DND-41 (cell line): ENCODE results near the gene ATP8A2.

Experiments
- ATAC-seq: fragments of 200-7000 bp; cut with Tn5 transposase; 3 replicates; pipeline ENCODE4 v1.9.1; 2021; ENCODE audit warnings: low read depth; ENCODE audit not compliant: insufficient read depth
- DNase-seq: peaks from one replicate; pipeline ENCODE4 v3.0.0-alpha.2; 2020
- H2AFZ ChIP-seq: 2 replicates; pipeline ENCODE4 v1.6.0; 2012; ENCODE audit warnings: low read depth, low read length
- H3K27ac ChIP-seq: 2 replicates; pipeline ENCODE4 v1.5.1; 2012; ENCODE audit warnings: low read length, inconsistent platforms
- H3K27me3 ChIP-seq: fragments of 200-600 bp; sonication (generic); 2 replicates; pipeline ENCODE4 v1.6.0; 2012; ENCODE audit warnings: low read length, mild to moderate bottlenecking, inconsistent platforms; ENCODE audit not compliant: insufficient read depth, poor library complexity
- H3K36me3 ChIP-seq: 2 replicates; pipeline ENCODE4 v1.5.1; 2012; ENCODE audit warnings: low read length, inconsistent platforms; ENCODE audit not compliant: insufficient read depth
- H3K4me1 ChIP-seq: 2 replicates; pipeline ENCODE4 v1.5.1; 2012; ENCODE audit warnings: mild to moderate bottlenecking, low read length; ENCODE audit not compliant: insufficient read depth
- H3K4me2 ChIP-seq: 2 replicates; pipeline ENCODE4 v1.6.0; 2012; ENCODE audit warnings: mild to moderate bottlenecking, moderate library complexity, low read length, inconsistent platforms; ENCODE audit not compliant: insufficient read depth
- H3K4me3 ChIP-seq, 2 experiments: fragments of 200-600 bp in 1 of 2; shearing (Covaris generic) in 1 of 2; 2 replicates each; pipeline ENCODE4 v1.5.1; 2012 to 2016; ENCODE audit warnings: inconsistent platforms in 2 of 2, low read length in 2 of 2, mild to moderate bottlenecking in 2 of 2, low read depth in 1 of 2, moderate library complexity in 1 of 2
- H3K79me2 ChIP-seq: 2 replicates; pipeline ENCODE4 v1.6.0; 2012; ENCODE audit warnings: low read length, inconsistent platforms; ENCODE audit not compliant: insufficient read depth
- H3K9ac ChIP-seq: 2 replicates; pipeline ENCODE4 v1.6.0; 2012; ENCODE audit warnings: low read depth, mild to moderate bottlenecking, inconsistent platforms, low read length, moderate library complexity
- H3K9me3 ChIP-seq: 2 replicates; pipeline ENCODE4 v1.5.1; 2012; ENCODE audit warnings: low read length, moderate library complexity, mild to moderate bottlenecking, inconsistent platforms; ENCODE audit not compliant: insufficient read depth, severe bottlenecking
- H4K20me1 ChIP-seq: 2 replicates; pipeline ENCODE4 v1.6.0; 2012; ENCODE audit warnings: low read length; ENCODE audit not compliant: insufficient read depth
- EZH2 ChIP-seq: IDR thresholded peaks from 3 replicates; pipeline ENCODE4 v1.6.1; 2012; ENCODE audit warnings: borderline replicate concordance, low read depth, mild to moderate bottlenecking, moderate library complexity, low read length, inconsistent platforms; ENCODE audit not compliant: severe bottlenecking
- TF ChIP-seq, protein P1 (sequence below): IDR thresholded peaks from 2 replicates; pipeline ENCODE4 v1.5.1; 2012; ENCODE audit warnings: borderline replicate concordance, low read length, moderate library complexity, mild to moderate bottlenecking; ENCODE audit not compliant: poor library complexity, severe bottlenecking; ENCODE audit errors: extremely low read depth

Gene ATP8A2

DNA sequence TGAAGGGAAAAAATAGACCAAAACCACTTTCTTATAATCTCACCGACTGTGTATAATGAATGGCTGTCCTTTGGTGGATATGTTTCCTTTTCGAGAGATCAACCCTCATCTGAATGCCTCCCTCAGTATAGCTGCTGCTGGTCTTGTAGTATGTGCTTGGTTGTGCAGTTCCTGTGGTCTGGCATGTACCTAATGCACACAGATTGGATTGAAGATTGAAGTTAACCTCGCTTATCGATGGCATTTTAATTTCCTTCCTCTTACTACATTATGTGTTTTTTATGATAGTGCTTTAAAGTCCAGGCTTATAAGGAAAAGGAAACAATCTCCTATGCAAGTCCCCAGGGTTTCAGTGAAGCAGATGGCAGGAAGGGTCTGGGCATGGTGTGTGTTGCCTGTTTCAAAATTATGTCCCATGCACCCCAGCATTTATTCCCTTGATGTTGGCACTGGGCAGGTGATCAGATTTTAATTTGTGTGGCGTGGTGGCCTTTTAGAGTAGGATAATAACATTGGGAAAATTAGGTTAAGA is 346.0 kb downstream of the ATP8A2 start:
- Histone ChIP-seq H2AFZ (no peak overlapping the region), H3K4me3 (no peak overlapping the region), H3K79me2 (no peaks in the 10 kb centered on the region), H3K36me3 (no peaks in the 10 kb centered on the region), H3K4me1 (0 out of 2 replicates have a peak, but pooled peaks cover 4% of the 10 kb centered on the region), H3K27me3 (no peaks in the 10 kb centered on the region), H3K4me2 (no peak overlapping the region), H3K27ac (no peak overlapping the region), H4K20me1 (no peaks in the 10 kb centered on the region), H3K9me3 (no peaks in the 10 kb centered on the region), H3K9ac (no peak overlapping the region)
- TF ChIP-seq, protein P1, sequence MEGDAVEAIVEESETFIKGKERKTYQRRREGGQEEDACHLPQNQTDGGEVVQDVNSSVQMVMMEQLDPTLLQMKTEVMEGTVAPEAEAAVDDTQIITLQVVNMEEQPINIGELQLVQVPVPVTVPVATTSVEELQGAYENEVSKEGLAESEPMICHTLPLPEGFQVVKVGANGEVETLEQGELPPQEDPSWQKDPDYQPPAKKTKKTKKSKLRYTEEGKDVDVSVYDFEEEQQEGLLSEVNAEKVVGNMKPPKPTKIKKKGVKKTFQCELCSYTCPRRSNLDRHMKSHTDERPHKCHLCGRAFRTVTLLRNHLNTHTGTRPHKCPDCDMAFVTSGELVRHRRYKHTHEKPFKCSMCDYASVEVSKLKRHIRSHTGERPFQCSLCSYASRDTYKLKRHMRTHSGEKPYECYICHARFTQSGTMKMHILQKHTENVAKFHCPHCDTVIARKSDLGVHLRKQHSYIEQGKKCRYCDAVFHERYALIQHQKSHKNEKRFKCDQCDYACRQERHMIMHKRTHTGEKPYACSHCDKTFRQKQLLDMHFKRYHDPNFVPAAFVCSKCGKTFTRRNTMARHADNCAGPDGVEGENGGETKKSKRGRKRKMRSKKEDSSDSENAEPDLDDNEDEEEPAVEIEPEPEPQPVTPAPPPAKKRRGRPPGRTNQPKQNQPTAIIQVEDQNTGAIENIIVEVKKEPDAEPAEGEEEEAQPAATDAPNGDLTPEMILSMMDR = no peak
- TF ChIP-seq EZH2 = no peak
- no peak for DNase-seq
- ATAC-seq = no peak

DNA sequence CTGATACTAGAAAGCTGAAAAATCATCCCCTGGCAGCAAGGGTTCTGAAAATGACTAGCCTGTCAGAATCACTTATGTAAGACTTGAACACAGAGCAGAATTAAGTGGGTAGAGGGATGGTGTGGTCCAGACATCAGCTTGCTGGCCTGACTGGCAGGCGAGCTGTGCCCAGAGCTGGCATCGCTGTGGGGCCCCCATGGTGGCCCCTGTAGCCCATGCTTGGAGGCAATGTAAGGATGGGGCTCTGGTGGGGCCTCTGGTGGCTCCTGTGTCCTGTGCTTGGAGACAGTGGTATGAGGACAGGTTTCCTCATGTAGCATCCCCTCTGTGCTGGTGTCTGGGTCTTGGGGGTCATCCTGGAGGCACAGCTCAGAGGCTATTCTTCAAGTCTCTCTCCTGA is 347.9 kb downstream of the ATP8A2 start:
- no peak overlapping the region for H3K4me3 ChIP-seq
- H3K9me3 ChIP-seq = no peaks in the 10 kb centered on the region
- H3K36me3 ChIP-seq = no peaks in the 10 kb centered on the region
- no peaks in the 10 kb centered on the region for H3K79me2 ChIP-seq
- H2AFZ ChIP-seq = no peak overlapping the region
- H3K27ac ChIP-seq = no peak overlapping the region
- H3K4me1 ChIP-seq = peaks cover 10% of the 10 kb centered on the region
- no peak overlapping the region for H3K4me2 ChIP-seq
- DNase-seq = no peak
- no peaks in the 10 kb centered on the region for H4K20me1 ChIP-seq
- H3K27me3 ChIP-seq = no peaks in the 10 kb centered on the region
- no peak for ATAC-seq
- H3K9ac ChIP-seq = no peak overlapping the region
- TF ChIP-seq EZH2 = no peak
- TF ChIP-seq, protein P1 = no peak

DNA sequence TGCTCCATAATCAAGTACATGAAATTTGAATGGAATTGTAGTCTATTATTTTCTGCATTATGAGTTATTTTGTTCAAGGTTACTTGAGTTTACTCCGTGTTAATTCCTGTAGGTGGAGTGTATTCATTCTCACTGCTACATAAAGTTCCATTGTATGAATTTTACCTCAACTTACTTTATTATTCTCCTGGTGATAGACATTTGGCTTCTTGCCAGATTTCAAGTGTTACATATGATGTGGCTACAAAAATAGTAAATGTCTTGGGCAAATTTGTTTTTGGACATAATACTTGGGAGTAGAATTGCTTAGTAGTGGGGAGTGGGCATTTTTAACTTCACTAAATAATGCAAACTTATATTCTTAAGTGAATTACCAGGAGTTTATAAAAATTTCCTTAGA is 351.1 kb downstream of the ATP8A2 start:
- Histone ChIP-seq H3K79me2 (no peaks in the 10 kb centered on the region), H3K27ac (no peak overlapping the region), H3K27me3 (no peaks in the 10 kb centered on the region), H3K9ac (no peak overlapping the region), H3K4me2 (no peak overlapping the region), H3K4me1 (peaks cover 30% of the 10 kb centered on the region), H3K36me3 (no peaks in the 10 kb centered on the region), H3K9me3 (no peaks in the 10 kb centered on the region), H3K4me3 (no peak overlapping the region), H4K20me1 (no peaks in the 10 kb centered on the region), H2AFZ (no peak overlapping the region)
- ATAC-seq = no peak
- TF ChIP-seq, protein P1 = no peak
- TF ChIP-seq EZH2 = no peak
- no peak for DNase-seq
